ENCODE results near the gene GUCD1.
A peak's percentile ranks its signal among the peaks of the same experiment; 100 is the strongest.

GUCD1 gene

GRCh38 chr22:24523873-24524272, 31.1 kb downstream of the GUCD1 start:
- DNase-seq = no peak

GRCh38 chr22:24521791-24522245, 33.1 kb downstream of the GUCD1 start:
- peak; percentile 81 for DNase-seq

GRCh38 chr22:24519496-24519895, 35.4 kb downstream of the GUCD1 start:
- DNase-seq = no peak

- DNase-seq = no peak
Observed at GRCh38 chr22:24518771-24519485, 36.0 kb downstream of the GUCD1 start.

GRCh38 chr22:24518228-24518627, 36.7 kb downstream of the GUCD1 start:
- no peak for DNase-seq

GRCh38 chr22:24517446-24517845, 37.5 kb downstream of the GUCD1 start:
- no peak for DNase-seq

GRCh38 chr22:24516301-24516737, 38.6 kb downstream of the GUCD1 start:
- no peak for DNase-seq

GRCh38 chr22:24515027-24515338, 40.0 kb downstream of the GUCD1 start:
- no peak for DNase-seq

- DNase-seq = no peak
Observed at GRCh38 chr22:24514241-24515026, 40.5 kb downstream of the GUCD1 start.

- DNase-seq = no peak
Observed at GRCh38 chr22:24513378-24514240, 41.3 kb downstream of the GUCD1 start.

GRCh38 chr22:24512043-24512442, 42.9 kb downstream of the GUCD1 start:
- no peak for DNase-seq

- no peak for DNase-seq
Observed at GRCh38 chr22:24510637-24511625, 44.0 kb downstream of the GUCD1 start.

GRCh38 chr22:24507716-24508115, 47.2 kb downstream of the GUCD1 start:
- no peak for DNase-seq

- peak; percentile 73 for DNase-seq
Observed at GRCh38 chr22:24506802-24507438, 48.0 kb downstream of the GUCD1 start.

- DNase-seq = no peak
Observed at GRCh38 chr22:24504956-24505736, 49.8 kb downstream of the GUCD1 start.

GRCh38 chr22:24504540-24504939, 50.4 kb downstream of the GUCD1 start:
- no peak for DNase-seq

GRCh38 chr22:24503843-24504338, 51.0 kb downstream of the GUCD1 start:
- no peak for DNase-seq

- no peak for DNase-seq
Observed at GRCh38 chr22:24503137-24503842, 51.6 kb downstream of the GUCD1 start.

GRCh38 chr22:24502541-24502940, 52.4 kb downstream of the GUCD1 start:
- no peak for DNase-seq

- no peak for DNase-seq
Observed at GRCh38 chr22:24502034-24502433, 52.9 kb downstream of the GUCD1 start.

Data from DMS79 (cell line).